EL (cell line): Measurements from ENCODE around the gene ADAP2.
"Not testable (repeated sequence)": the region's sequence is repeated elsewhere in the genome, so short reads cannot be mapped to it uniquely, and the experiment has no call there.

Experiments used
- DNase-seq: peaks from one replicate; pipeline ENCODE4 v3.0.0-alpha.2; 2016

The ADAP2 gene

DNA sequence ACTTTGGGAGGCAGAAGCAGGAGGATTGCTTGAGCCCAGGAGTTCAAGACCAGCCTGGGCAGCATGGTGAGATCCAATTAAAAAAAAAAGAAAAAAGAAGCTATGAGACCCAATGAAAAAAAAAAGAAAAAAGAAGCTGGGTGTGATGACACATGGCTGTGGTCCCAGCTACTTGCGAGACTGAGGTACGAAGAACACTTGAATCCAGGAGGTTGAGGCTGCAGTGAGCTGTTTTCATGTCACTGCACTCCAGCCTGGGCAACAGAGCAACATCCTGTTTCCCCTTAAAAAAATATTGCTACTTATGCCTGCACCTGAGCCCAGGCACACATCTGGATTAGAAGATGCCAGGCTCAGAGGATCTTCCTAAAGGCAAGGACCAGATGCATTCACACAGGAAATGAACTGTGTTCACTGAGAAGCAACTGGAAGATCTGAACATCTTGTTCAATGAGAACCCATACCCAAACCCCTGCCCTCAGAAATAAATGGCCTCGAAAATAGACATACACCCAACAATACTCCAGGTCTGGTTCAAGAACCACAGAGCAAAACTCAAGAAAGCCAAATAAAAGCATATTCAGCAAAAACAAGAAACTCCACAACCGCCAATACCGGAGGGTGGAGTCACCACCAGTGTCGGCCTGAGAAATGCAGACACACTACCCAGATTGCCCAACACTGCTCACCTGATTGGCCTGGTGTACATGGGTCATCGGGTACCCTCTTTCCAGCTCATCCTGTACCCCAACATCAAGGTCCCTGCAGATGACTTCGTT lies 53.5 kb downstream of the ADAP2 start:
- no peak for DNase-seq

DNA sequence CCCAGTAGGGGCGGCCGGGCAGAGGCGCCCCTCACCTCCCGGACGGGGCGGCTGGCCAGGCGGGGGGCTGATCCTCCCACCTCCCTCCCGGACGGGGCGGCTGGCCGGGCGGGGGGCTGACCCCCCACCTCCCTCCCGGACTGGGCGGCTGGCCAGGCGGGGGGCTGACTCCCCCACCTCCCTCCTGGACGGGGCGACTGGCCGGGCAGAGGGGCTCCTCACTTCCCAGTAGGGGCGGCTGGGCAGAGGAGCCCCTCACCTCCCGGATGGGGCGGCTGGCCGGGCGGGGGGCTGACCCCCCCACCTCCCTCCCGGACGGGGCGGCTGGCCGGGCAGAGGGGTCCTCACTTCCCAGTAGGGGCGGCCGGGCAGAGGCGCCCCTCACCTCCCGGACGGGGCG lies 58.2 kb downstream of the ADAP2 start:
- DNase-seq: not testable (repeated sequence)

DNA sequence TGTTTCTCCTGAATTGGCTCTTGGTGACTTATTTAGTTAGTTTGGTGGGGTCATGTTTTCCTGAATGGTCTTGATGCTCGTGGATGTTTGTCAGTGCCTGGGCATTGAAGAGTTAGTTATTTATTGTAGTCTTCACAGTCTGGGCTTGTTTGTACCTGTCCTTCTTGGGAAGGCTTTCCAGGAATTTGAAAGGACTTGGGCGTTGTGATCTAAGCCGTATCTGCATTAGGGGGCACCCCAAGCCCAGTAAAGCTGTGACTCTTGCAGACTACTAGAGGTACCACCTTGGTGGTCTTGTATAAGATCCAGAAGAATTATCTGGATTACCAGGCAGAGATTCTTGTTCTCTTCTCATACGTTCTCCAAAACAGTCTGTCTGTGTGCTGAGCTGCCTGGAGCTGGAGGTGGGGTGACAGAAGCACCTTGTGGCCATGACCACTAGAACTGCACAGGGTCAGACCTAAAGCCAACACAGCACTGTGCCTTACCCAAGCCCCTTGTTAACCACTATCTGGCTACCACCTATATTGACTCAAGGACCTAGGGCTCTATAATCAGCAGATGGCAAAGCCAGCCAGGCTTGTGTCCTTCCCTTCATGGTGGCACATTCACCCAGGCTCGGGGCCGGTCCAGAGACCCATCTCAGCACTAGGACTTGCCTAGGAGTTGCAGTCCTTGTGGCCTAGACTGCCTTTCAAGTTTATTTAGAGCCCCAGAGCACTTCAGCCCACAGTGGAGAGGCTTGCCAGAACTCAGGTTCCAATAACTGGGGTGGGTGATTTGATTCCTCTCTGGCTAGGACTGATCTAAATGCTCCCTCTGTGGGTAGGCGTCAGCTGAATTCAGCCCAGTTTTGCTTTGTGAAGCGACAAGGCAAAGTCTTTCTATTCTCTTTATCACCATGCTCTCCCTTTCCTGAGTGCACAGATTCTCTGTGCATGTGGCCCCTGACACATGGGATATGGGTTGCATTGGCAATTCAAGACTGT lies 60.1 kb downstream of the ADAP2 start:
- DNase-seq: no peak

DNA sequence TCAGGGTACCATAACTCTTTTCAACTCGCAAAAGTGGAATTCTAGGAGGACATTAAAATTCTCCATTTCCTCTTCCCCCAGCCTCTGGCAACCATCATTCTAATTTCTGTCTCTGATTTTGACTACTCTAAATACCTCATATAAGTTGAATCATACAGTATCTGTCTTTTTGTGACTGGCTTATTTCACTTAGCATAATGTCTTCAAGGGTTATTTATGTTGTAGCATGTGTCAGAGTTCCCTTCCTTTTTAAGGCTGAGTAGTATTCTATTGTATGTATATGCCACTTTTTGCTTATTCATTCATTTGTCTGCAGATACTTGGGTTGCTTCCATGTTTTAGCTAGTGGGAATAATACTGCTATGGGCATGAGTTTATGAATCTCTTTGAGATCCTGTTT lies 61.1 kb downstream of the ADAP2 start:
- DNase-seq: no peak

DNA sequence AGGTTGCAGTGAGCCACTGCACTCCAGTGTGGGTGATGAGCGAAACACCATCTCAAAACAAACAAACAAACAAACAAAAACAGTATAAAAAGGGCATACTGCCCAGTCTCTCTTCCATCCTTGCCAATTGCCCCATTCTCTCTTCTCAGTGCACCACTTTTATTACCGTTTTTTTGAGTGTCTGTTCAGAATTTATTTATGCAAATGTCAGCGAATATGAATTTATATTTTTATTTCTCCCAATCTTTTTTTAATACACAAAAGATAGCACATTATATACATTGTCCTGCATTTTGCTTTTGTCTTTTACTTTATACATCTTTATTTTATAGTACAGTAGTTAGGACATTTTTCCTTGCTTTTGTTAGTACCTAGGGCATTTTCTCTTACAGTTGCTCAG lies 68.7 kb downstream of the ADAP2 start:
- DNase-seq: no peak

DNA sequence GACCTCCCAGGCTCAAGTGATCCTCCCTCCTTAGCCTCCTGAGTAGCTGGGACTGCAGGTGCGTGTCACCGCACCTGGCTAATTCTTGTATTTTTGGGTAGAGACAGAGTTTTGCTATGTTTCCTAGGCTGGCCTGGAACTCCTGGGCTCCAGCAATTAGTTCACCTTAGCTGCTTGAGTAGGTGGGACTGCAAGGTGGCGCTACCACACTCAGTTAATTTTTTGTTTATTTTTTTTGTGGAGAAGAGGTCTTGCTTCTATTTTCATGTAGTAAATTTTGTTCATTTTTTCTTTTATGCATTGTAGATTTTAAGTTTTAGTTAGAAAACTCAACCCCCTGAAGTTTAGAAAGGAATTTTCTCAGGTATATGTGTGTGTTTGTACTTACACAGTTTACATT lies 70.8 kb downstream of the ADAP2 start:
- no peak for DNase-seq

DNA sequence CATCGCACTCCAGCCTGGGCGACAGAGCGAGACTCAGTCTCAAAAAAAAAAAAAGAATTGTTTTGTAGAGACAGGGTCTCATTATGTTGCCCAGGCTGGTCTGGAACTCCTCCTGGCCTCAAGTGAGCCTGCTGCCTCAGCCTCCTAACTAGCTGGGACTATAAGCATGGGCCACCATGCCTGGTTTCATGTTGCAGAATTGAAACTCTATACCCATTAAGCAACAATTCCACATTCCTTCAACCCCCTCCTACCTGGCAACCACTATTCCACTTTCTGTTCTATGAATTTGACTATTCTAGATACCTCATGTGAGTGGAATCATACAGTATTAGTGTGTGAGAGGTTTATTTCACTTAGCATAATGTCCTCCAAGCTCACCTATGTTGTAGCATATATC lies 73.6 kb downstream of the ADAP2 start:
- no peak for DNase-seq

DNA sequence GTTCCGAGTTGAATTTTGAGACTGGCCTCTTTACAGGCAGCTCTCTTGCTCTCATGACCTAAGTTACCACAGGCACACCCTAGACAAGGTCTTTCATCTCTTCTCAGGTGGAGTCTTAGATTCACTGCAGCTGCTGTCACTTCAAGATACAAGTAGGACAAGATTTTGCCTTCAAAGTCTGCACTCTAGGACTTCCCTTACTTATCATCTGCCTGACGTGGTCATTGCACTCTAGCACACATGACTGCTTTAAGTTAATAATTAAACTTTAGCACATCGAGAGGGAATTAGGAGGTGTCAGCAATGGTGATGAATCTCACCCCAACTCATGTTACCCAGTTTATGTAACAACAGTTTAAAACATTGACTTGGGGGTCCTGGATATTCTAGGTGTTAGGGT lies 74.7 kb downstream of the ADAP2 start:
- DNase-seq: no peak

DNA sequence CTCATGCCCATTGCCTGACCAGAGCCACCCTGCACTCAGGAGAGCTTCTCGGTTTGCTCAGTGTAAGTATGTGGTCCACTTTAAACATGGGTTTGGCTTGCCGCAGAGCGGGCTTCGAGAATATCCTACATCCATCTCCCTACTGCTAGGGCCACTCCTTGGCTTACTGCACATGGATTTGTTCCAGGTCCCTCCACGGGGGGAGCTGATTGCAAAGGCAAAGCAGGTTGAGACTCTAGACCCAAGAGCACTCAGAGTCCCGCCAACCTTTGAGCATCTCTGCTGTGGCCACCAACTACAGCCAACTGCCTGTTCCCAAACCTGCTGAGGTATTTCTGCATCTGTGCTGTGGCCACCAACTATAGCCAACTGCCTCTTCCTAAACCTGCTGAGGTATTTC lies 75.5 kb downstream of the ADAP2 start:
- DNase-seq: no peak

DNA sequence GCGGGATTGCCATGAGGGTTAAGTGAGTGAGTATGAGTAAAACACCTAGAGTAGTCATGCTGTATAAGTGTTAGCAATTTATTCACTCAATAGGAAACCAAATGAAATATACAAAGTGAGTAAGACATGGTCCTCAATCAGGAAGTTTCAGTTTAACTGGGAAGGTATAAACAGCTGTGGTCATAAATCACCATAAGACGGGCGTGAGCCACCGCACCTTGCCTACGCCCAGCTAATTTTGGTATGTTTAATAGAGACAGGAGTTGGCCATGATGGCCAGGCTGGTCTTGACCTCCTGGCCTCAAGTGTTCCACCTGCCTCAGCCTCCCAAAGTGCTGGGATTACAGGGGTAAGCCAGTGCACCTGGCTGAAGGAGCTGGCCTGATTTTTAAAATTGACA lies 76.1 kb downstream of the ADAP2 start:
- no peak for DNase-seq

DNA sequence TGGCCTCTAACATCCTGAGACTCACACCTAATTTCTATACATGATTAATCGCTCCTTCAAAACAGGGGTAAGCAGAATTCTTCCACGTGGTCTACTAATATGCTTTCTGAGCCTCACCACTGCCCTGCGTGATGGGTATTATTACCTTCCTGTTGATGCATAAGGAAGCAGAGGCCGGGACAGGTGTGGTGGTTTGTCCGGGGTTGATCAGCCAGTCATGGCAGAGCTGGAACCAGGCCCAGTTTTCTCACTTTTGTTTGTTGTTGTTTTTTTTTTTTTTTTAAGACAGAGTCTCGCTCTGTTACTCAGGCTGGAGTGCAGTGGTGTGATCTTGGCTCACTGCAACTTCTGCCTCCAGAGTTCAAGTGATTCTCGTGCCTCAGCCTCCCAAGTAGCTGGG lies 80.3 kb downstream of the ADAP2 start:
- no peak for DNase-seq

DNA sequence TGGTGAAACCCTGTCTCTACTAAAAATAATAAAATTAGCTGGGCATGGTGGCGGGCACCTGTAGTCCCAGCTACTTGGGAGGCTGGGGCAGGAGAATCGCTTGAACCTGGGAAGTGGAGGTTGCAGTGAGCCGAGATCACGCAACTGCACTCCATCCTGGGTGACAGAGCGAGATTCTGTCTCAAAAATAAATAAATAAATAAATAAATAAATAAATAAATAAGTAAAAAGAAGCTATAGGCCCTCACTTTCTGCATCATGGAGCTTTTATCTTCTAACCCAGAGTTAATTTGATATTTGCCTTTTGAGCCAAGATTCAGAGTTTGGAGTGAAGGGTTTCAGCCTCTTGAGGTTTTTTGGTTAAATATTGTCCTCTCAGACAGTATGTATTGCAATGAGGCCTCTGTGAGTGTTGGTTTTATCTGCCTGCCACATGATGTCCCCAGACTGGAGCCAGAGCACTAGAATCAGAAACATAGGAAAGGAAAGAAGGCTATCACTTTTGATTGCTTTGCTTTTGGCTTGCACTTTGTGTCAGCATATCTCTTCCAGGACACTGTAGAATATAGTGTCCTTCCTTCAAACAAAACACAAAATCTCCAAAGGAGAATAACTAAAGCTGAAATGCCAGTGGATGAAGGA lies 81.6 kb downstream of the ADAP2 start:
- DNase-seq: no peak

DNA sequence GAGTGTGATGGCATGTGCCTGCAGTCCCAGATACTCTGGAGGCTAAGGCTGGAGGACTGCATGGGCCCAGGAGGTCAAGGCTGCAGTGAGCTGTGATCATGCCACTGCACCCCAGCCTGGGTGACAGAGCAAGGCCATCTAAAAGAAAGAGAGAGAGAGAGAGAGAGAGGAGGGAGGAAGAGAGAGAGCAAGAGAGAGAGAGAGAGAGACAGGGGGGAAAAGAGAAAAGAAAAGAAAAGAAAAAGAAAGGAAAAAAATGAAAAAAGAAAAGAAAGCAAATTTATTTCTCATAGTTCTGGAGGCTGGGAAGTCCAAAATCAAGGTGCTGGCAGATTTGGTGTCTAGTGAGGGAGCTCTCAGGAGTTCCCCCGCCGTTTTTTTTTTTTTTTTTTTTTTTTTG lies 82.4 kb downstream of the ADAP2 start:
- no peak for DNase-seq

DNA sequence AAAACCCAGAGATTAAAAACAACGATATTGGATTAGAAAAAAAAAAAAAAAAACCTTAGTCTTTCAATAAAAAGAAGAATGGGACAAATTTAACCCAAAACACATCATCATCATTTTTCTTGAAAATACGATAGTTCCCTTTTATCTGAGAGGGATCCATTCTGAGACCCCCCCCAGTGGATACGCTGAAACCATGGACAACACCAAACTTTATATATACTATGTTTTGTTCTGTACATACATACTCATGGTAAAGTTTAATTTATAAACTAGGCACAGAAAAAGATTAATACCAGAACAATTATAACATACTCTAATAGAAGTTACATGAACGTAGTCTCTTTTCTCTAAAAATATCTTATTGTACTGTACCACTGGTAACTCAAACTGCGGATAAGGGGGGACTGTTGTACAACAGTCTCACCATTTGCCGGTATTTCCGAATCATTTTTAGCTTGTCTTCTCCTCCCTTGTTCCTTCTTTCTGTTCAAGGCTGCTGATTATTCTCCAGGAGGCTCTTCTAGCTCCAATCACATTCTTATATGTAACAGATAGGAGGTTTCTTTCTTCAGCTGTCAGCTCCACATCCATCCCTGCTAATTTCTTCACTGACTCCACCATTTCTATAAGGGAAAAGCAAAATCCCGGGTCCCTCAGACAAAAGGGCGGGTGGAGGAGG lies 86.1 kb downstream of the ADAP2 start:
- no peak for DNase-seq

DNA sequence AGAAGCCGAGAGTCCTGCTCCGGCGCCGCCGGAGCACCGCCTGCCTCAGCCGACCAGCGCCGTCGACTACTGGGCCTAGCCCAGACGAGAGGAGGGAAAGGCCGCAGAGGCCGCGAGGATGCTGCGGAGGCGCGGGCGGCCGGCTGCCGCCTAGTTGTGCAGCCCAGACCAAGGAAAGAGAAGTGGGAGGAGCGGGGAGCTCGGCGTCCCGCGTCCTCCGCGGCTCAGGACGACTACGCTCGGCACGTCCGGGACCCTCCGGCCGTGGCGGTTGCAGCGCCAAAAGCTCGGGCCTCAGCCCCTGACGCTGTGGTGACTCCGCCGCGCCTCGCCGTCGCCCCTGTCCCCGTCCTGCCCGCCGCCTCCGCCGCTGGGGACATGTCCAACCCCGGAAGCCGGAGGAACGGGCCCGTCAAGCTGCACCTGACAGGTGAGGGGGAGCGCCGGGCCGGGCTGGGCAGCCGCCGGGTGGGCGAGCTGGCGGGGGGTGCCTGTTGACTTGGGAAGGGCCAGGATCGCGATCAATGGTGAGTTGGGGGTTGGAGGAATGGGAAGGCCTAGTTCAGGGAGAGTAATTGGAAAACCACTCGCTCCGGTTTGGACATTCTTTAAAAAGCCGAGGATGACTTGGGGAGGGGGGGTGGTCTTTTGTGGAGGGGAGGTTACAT lies 86.8 kb downstream of the ADAP2 start:
- peak; percentile 76 for DNase-seq
